ENCODE measurements around the gene TUB. TPM values are rescaled to one million over a fixed set of nuclear protein-coding genes. Genes with fewer than 3 reads are reported as not detected.

Gene TUB
- 0.50 and 0.55 TPM in 2 replicates for total RNA-seq

- no peaks in the 10 kb centered on the region for H3K4me1 Mint-ChIP-seq (ENCODE audit: low read depth)
- no peak within 1 kb of the TSS for H3K27ac Mint-ChIP-seq
- H3K9me3 Mint-ChIP-seq = no peaks in the 10 kb centered on the region
- peak within 1 kb of the TSS; percentile 30 for H3K4me3 Mint-ChIP-seq (ENCODE audit: low read depth)
- no peak for DNase-seq (ENCODE audit: low spot score)
- no peaks in the 10 kb centered on the region for H3K36me3 Mint-ChIP-seq (ENCODE audit: low read depth)
- intact Hi-C loops (cut with micrococcal nuclease) = no loop called here
- H3K27me3 Mint-ChIP-seq (ENCODE audit: low read depth) = peaks cover 37% of the 10 kb centered on the region
Measured at GRCh38 chr11:8080674-8081590, at the start of gene TUB. TUB (plus strand) TSS chr11:8081211; CDS start chr11:8081511, 300 bp downstream.

- no peak overlapping the region for H3K27ac Mint-ChIP-seq
- DNase-seq (ENCODE audit: low spot score) = no peak
Measured at GRCh38 chr11:8031248-8032115, 49.5 kb upstream of the TUB start.

GRCh38 chr11:8032122-8032521 lies 48.9 kb upstream of the TUB start:
- no peak for DNase-seq (ENCODE audit: low spot score)
- H3K4me3 Mint-ChIP-seq (ENCODE audit: low read depth) = no peak overlapping the region
- intact Hi-C loops (cut with micrococcal nuclease) = loop anchor here (2.0 kb wide), 1 partner anchor 39 kb away; no protein-coding TSS in a partner anchor
- H3K36me3 Mint-ChIP-seq (ENCODE audit: low read depth) = no peaks in the 10 kb centered on the region
- peaks cover 10% of the 10 kb centered on the region for H3K27me3 Mint-ChIP-seq (ENCODE audit: low read depth)
- no peaks in the 10 kb centered on the region for H3K9me3 Mint-ChIP-seq
- H3K4me1 Mint-ChIP-seq (ENCODE audit: low read depth) = peaks cover 5% of the 10 kb centered on the region
- H3K27ac Mint-ChIP-seq = no peak overlapping the region

More at GRCh38 chr11:8031248-8032115, 49.5 kb upstream of the TUB start:
- Mint-ChIP-seq H3K27me3 (ENCODE audit: low read depth) (peaks cover 10% of the 10 kb centered on the region), H3K9me3 (no peaks in the 10 kb centered on the region), H3K36me3 (ENCODE audit: low read depth) (no peaks in the 10 kb centered on the region), H3K4me3 (ENCODE audit: low read depth) (no peak overlapping the region), H3K4me1 (ENCODE audit: low read depth) (peaks cover 7% of the 10 kb centered on the region)
- intact Hi-C loops (cut with micrococcal nuclease) = loop anchor here (2.0 kb wide), 1 partner anchor 39 kb away; no protein-coding TSS in a partner anchor

GRCh38 chr11:8032576-8033304 lies 48.3 kb upstream of the TUB start:
- no peak for DNase-seq (ENCODE audit: low spot score)
- H3K4me1 Mint-ChIP-seq (ENCODE audit: low read depth) = peaks cover 5% of the 10 kb centered on the region
- intact Hi-C loops (cut with micrococcal nuclease) = loop anchor here (1.0 to 2.0 kb wide), 2 partner anchors 38 to 67 kb away; no protein-coding TSS in a partner anchor
- no peaks in the 10 kb centered on the region for H3K36me3 Mint-ChIP-seq (ENCODE audit: low read depth)
- no peak overlapping the region for H3K4me3 Mint-ChIP-seq (ENCODE audit: low read depth)
- H3K27ac Mint-ChIP-seq = no peak overlapping the region
- H3K9me3 Mint-ChIP-seq = no peaks in the 10 kb centered on the region
- peaks cover 10% of the 10 kb centered on the region for H3K27me3 Mint-ChIP-seq (ENCODE audit: low read depth)

DNA sequence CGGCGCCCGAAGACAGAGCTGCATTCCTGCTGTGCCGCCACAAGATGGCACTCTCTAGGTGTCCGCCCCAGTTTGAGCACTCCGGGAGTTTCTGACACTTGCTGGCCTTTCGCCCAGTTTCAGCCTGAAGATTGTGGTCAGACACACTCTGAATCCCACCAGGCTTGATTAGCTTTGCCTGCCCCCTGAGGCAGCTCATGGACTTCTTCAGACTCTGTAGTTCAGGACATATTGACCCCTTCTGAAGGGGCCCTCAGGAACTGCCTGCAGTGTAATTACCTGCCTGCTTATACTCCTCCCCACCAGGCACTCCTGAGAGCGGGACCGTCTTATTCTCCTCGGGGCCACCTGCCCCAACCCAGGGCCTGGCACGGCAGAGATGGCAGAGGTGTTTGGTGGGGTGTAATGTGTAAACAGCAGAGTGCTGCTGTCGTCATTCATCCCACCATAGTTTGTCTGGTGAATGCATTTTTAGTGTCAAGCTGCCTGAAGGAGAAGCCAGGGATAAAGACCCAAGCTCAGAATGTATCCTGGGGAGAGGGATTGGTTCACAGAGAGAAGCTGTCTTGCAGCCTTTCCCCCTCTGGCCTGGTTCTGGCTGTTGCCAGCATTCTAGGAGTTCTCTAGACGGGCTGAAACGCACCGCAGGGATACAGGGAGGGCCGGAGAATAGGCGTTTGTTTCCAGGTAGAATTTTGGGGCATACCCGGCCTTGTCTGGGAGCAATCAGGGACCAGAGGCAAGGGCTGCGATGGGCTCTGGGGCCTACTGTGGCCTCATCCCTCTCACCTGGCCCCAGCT lies 47.5 kb upstream of the TUB start:
- Mint-ChIP-seq H3K27me3 (ENCODE audit: low read depth) (peaks cover 6% of the 10 kb centered on the region), H3K4me3 (ENCODE audit: low read depth) (no peak overlapping the region), H3K27ac (no peak overlapping the region), H3K4me1 (ENCODE audit: low read depth) (peaks cover 5% of the 10 kb centered on the region), H3K9me3 (no peaks in the 10 kb centered on the region), H3K36me3 (ENCODE audit: low read depth) (no peaks in the 10 kb centered on the region)
- intact Hi-C loops (cut with micrococcal nuclease) = loop anchor here (1.0 to 2.0 kb wide), 2 partner anchors 37 to 66 kb away; no protein-coding TSS in a partner anchor
- DNase-seq (ENCODE audit: low spot score) = peak; percentile 27

DNA sequence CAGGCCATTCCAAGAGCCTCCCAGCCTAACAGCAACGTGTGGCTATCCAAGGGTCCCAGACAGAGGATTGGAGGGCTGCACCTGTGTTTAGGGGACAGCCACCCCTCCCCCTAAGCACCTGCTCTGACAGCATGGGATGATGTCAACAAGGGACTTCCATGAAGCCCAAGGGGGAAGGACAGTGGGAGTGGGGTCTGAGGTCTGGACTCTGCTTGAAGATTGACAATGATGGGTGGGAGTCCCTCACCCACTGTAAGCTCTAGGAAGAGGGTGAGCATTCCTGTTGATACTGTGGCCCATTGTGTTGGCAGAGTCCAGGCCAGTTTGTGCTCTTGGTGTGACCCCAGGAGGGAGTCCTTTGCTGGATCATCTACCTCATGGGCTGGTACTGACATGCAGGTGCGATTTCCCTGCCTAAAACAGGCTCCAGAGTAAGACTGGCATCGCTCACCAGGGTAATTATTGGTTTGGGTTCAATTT lies 46.9 kb upstream of the TUB start:
- no peak for DNase-seq (ENCODE audit: low spot score)
- no peaks in the 10 kb centered on the region for H3K36me3 Mint-ChIP-seq (ENCODE audit: low read depth)
- no peak overlapping the region for H3K27ac Mint-ChIP-seq
- H3K27me3 Mint-ChIP-seq (ENCODE audit: low read depth) = peaks cover 6% of the 10 kb centered on the region
- intact Hi-C loops (cut with micrococcal nuclease) = no loop called here
- H3K4me1 Mint-ChIP-seq (ENCODE audit: low read depth) = peaks cover 5% of the 10 kb centered on the region
- no peaks in the 10 kb centered on the region for H3K9me3 Mint-ChIP-seq
- no peak overlapping the region for H3K4me3 Mint-ChIP-seq (ENCODE audit: low read depth)

GRCh38 chr11:8034604-8035190 lies 46.3 kb upstream of the TUB start:
- intact Hi-C loops (cut with micrococcal nuclease) = no loop called here
- no peak for DNase-seq (ENCODE audit: low spot score)
- Mint-ChIP-seq H3K36me3 (ENCODE audit: low read depth) (no peaks in the 10 kb centered on the region), H3K4me1 (ENCODE audit: low read depth) (peaks cover 5% of the 10 kb centered on the region), H3K27me3 (ENCODE audit: low read depth) (peaks cover 6% of the 10 kb centered on the region), H3K9me3 (no peaks in the 10 kb centered on the region), H3K27ac (no peak overlapping the region), H3K4me3 (ENCODE audit: low read depth) (no peak overlapping the region)

- H3K9me3 Mint-ChIP-seq = no peaks in the 10 kb centered on the region
- no peak for DNase-seq (ENCODE audit: low spot score)
- no peak overlapping the region for H3K27ac Mint-ChIP-seq
- H3K4me3 Mint-ChIP-seq (ENCODE audit: low read depth) = no peak overlapping the region
- peaks cover 5% of the 10 kb centered on the region for H3K4me1 Mint-ChIP-seq (ENCODE audit: low read depth)
- no peaks in the 10 kb centered on the region for H3K36me3 Mint-ChIP-seq (ENCODE audit: low read depth)
- H3K27me3 Mint-ChIP-seq (ENCODE audit: low read depth) = peaks cover 3% of the 10 kb centered on the region
- intact Hi-C loops (cut with micrococcal nuclease) = no loop called here
Measured at GRCh38 chr11:8035200-8035855, 45.7 kb upstream of the TUB start.

- Mint-ChIP-seq H3K4me1 (ENCODE audit: low read depth) (peaks cover 5% of the 10 kb centered on the region), H3K4me3 (ENCODE audit: low read depth) (no peak overlapping the region), H3K9me3 (no peaks in the 10 kb centered on the region), H3K27me3 (ENCODE audit: low read depth) (peaks cover 3% of the 10 kb centered on the region), H3K36me3 (ENCODE audit: low read depth) (no peaks in the 10 kb centered on the region), H3K27ac (no peak overlapping the region)
- intact Hi-C loops (cut with micrococcal nuclease) = no loop called here
- DNase-seq (ENCODE audit: low spot score) = no peak
Measured at GRCh38 chr11:8036002-8036802, 44.8 kb upstream of the TUB start.

- H3K36me3 Mint-ChIP-seq (ENCODE audit: low read depth) = no peaks in the 10 kb centered on the region
- H3K4me1 Mint-ChIP-seq (ENCODE audit: low read depth) = peaks cover 5% of the 10 kb centered on the region
- DNase-seq (ENCODE audit: low spot score) = no peak
- H3K9me3 Mint-ChIP-seq = no peaks in the 10 kb centered on the region
- no peak overlapping the region for H3K27ac Mint-ChIP-seq
- H3K4me3 Mint-ChIP-seq (ENCODE audit: low read depth) = no peak overlapping the region
- H3K27me3 Mint-ChIP-seq (ENCODE audit: low read depth) = peaks cover 3% of the 10 kb centered on the region
- intact Hi-C loops (cut with micrococcal nuclease) = no loop called here
Measured at GRCh38 chr11:8036986-8037385, 44.0 kb upstream of the TUB start.
